Activated CD8-positive, alpha-beta T cell treated with anti-CD3 and anti-CD28 coated beads, Interleukin-2, amount 10 ng/mL, durations not matched to agents 7 days and 5 days (primary cell): ENCODE results near the gene PYGO2. TPM values are rescaled to one million over a fixed set of nuclear protein-coding genes. Genes with fewer than 3 reads are reported as not detected.

Source experiments
- ATAC-seq: fragments of 150-1000 bp; cut with Tn5 transposase; one replicate; pipeline ENCODE4 v1.10.0; 2021; ENCODE audit warnings: moderate library complexity
- CTCF ChIA-PET: fragments of 350-600 bp; sonication (Branson Sonifier 250); formaldehyde crosslinking; loops from one replicate; lab custom pipeline; 2021; ENCODE audit warnings: antibody characterized with exemption; lab: Charles Lee
- POLR2A ChIA-PET: fragments of 350-600 bp; sonication (Branson Sonifier 250); formaldehyde crosslinking; loops from one replicate; lab custom pipeline; 2021; ENCODE audit warnings: antibody characterized with exemption; lab: Charles Lee
- DNase-seq: peaks from one replicate; pipeline ENCODE4 v3.0.0-alpha.2; 2020
- H3K27ac Mint-ChIP-seq: one replicate; pipeline ENCODE4 v1.8.0; 2021; ENCODE audit warnings: mild to moderate bottlenecking, mixed read lengths
- H3K27me3 Mint-ChIP-seq: one replicate; pipeline ENCODE4 v1.8.0; 2021; ENCODE audit warnings: low read depth, mixed read lengths
- H3K36me3 Mint-ChIP-seq: one replicate; pipeline ENCODE4 v1.8.0; 2021; ENCODE audit warnings: low read depth, mixed read lengths
- H3K4me1 Mint-ChIP-seq: one replicate; pipeline ENCODE4 v1.8.0; 2021; ENCODE audit warnings: low read depth, mixed read lengths
- H3K4me3 Mint-ChIP-seq: one replicate; pipeline ENCODE4 v1.8.0; 2021; ENCODE audit warnings: mild to moderate bottlenecking, mixed read lengths
- H3K9me3 Mint-ChIP-seq: one replicate; pipeline ENCODE4 v1.8.0; 2022; ENCODE audit warnings: mixed read lengths; ENCODE audit not compliant: insufficient read depth
- total RNA-seq, 2 experiments: library from RNA; stranded (reverse); gene quantifications; one replicate each; pipeline ENCODE4 v1.2.3, GENCODE V29; 2021

PYGO2 gene
- total RNA-seq, 2 experiments from 2014 or later, result 40.2 to 43.9 TPM

GRCh38 chr1:154960446-154961136 is 991 bp downstream of the PYGO2 start:
- peak overlapping the region; percentile 87 for H3K27ac Mint-ChIP-seq
- DNase-seq (no peak), ATAC-seq (no peak)
- H3K4me3 Mint-ChIP-seq, result peak overlapping the region; percentile 94
- H3K36me3 Mint-ChIP-seq, result peaks cover 51% of the 10 kb centered on the region
- H3K4me1 Mint-ChIP-seq, result peaks cover 54% of the 10 kb centered on the region
- ChIA-PET CTCF (interaction anchor here (0.7 to 4.0 kb wide), 13 partner anchors 9 to 401 kb away, joined by 3 to 22 read pairs (median 6); partner anchors contain the start of genes ADAM15, CKS1B and SHC1), POLR2A (interaction anchor here (0.8 to 4.9 kb wide), 9 partner anchors 9 to 39 kb away, joined by 3 to 31 read pairs (median 6); partner anchors contain the start of genes CKS1B, FLAD1, PMVK and SHC1)
- no peaks in the 10 kb centered on the region for H3K9me3 Mint-ChIP-seq
- no peaks in the 10 kb centered on the region for H3K27me3 Mint-ChIP-seq

DNA sequence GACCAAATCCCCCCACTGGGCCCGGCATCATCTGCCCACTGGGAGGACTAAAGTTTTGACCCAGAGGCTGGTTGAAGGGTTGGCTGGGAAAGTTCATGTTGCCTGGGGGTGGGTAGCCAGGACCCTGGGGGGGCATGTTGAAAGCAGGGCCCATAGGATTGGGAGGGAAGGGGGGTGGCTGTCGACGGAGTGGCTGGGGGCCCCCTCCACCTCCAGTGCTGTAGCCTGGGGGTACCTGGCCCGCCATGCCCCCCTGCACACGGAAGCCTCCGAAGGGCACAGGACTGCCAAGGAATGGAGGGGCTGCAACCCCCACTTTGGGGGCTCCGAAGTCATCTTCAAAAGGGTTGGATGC is 2.2 kb downstream of the PYGO2 start:
- ChIA-PET CTCF (interaction anchor here (0.6 to 0.7 kb wide), 2 partner anchors 29 to 214 kb away, joined by 3 to 4 read pairs; partner anchors contain the start of gene KRTCAP2), POLR2A (interaction anchor here (4.9 kb wide), 1 partner anchor 15 kb away, joined by 31 read pairs; the partner anchor contains the start of gene CKS1B)
- H3K4me3 Mint-ChIP-seq, result peak overlapping the region; percentile 43
- no peak for ATAC-seq
- peaks cover 65% of the 10 kb centered on the region for H3K4me1 Mint-ChIP-seq
- no peak for DNase-seq
- H3K9me3 Mint-ChIP-seq, result no peaks in the 10 kb centered on the region
- no peaks in the 10 kb centered on the region for H3K27me3 Mint-ChIP-seq
- peaks cover 44% of the 10 kb centered on the region for H3K36me3 Mint-ChIP-seq
- no peak overlapping the region for H3K27ac Mint-ChIP-seq

DNA sequence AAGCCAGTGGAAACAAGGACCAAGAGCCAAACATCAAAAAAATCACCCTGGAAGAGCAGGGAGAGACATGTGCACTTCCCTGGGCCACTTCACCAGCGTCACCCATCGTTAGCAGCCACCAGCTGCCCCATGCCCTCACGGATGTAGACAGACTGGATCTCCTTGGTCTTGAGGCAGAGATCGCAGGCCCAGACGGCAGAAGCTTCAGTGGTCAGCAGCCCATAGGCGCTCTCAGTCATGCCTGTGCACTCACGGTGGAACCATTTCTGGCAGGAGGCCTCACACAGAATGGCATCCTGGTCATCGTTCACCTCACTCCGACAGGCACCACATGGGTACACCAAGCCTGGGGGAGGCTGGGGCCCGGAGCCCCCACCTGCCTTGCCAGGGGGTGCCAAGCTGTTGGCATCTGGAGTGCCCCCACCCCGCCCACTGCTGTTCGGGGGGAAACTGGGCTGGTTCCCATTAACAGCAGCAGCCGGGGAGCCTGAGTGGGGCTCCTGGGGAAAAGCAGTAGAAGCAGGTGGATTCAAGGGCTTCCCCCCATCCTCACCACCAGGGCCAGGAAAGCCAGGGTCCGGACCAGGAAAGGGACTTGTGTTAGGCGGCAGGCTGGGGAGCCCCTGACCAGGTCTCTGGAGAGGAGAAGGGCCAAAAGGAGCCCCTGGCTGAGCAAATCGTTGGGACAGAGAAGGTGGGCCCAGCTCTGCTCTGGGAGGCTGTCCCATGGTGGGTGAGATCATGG is 2.7 kb downstream of the PYGO2 start:
- Mint-ChIP-seq H3K27me3 (no peaks in the 10 kb centered on the region), H3K27ac (peak overlapping the region; percentile 12), H3K4me3 (no peak overlapping the region), H3K4me1 (peaks cover 69% of the 10 kb centered on the region), H3K36me3 (peaks cover 40% of the 10 kb centered on the region), H3K9me3 (no peaks in the 10 kb centered on the region)
- ATAC-seq (no peak), DNase-seq (no peak)
- ChIA-PET CTCF (interaction anchor here (0.6 kb wide), 1 partner anchor 214 kb away, joined by 4 read pairs; the partner anchor contains the start of gene KRTCAP2), POLR2A (interaction anchor here (0.7 to 4.9 kb wide), 2 partner anchors 15 to 101 kb away, joined by 3 to 31 read pairs; partner anchors contain the start of gene CKS1B)

- POLR2A ChIA-PET, result interaction anchor here (0.7 to 4.9 kb wide), 2 partner anchors 16 to 102 kb away, joined by 3 to 31 read pairs; partner anchors contain the start of gene CKS1B
- Mint-ChIP-seq H3K9me3 (no peaks in the 10 kb centered on the region), H3K36me3 (peaks cover 36% of the 10 kb centered on the region), H3K4me3 (no peak overlapping the region), H3K27me3 (no peaks in the 10 kb centered on the region), H3K27ac (peak overlapping the region; percentile 24), H3K4me1 (peaks cover 70% of the 10 kb centered on the region)
- ATAC-seq (no peak), DNase-seq (no peak)
- CTCF ChIA-PET, result no interaction called here
Measured at GRCh38 chr1:154958036-154958435, 3.5 kb downstream of the PYGO2 start.

DNA sequence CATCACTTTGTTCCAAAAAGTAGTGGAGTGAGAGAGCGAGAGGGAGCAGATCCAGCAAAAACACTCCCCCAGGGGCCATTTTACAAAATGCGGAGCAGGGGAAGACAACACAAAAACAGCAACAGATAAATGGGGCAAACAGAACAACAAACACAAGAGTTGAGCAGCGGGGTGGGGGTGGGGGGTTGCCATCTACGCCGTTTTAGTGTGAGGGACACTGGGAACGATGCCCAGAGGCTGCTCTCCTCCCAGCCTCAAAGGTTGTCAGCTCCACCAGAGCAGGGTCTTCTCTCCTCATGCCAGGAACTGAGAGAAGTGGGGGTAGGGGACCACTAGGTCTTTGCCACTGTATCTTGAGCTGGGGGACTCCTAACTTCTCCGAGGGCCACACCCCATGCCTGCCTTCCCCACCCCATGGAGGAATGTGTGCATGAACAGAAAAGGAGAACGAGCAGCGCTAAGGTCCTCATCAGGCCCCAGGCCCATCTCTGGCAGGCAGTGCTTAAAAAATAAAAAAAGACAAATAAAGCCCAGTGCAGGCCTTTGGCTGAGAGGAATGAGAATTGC is 4.4 kb downstream of the PYGO2 start:
- H3K36me3 Mint-ChIP-seq, result peaks cover 37% of the 10 kb centered on the region

GRCh38 chr1:154956544-154956941 is 5.0 kb downstream of the PYGO2 start:
- Mint-ChIP-seq H3K27ac (peak overlapping the region; percentile 96), H3K9me3 (no peaks in the 10 kb centered on the region), H3K4me3 (peak overlapping the region; percentile 91), H3K27me3 (no peaks in the 10 kb centered on the region), H3K4me1 (peaks cover 75% of the 10 kb centered on the region), H3K36me3 (peaks cover 38% of the 10 kb centered on the region)
- CTCF ChIA-PET, result interaction anchor here (1.1 to 6.1 kb wide), 8 partner anchors 19 to 196 kb away, joined by 3 to 51 read pairs (median 6); partner anchors contain the start of genes ADAM15, CKS1B and LENEP
- ATAC-seq (no peak), DNase-seq (no peak)
- POLR2A ChIA-PET, result interaction anchor here (1.1 to 6.2 kb wide), 8 partner anchors 9 to 211 kb away, joined by 3 to 77 read pairs (median 10); partner anchors contain the start of genes ADAM15, CKS1B, PMVK and SHC1

More for the DNA sequence above, 4.4 kb downstream of the PYGO2 start:
- DNase-seq, result no peak
- H3K4me3 Mint-ChIP-seq, result no peak overlapping the region
- peak overlapping the region; percentile 96 for H3K27ac Mint-ChIP-seq
- no peaks in the 10 kb centered on the region for H3K27me3 Mint-ChIP-seq
- CTCF ChIA-PET, result interaction anchor here (6.1 kb wide), 1 partner anchor 43 kb away, joined by 51 read pairs; no protein-coding TSS in a partner anchor
- H3K9me3 Mint-ChIP-seq, result no peaks in the 10 kb centered on the region
- no peak for ATAC-seq
- POLR2A ChIA-PET, result interaction anchor here (2.8 to 3.6 kb wide), 3 partner anchors 9 to 17 kb away, joined by 15 to 23 read pairs (median 23); partner anchors contain the start of genes CKS1B and SHC1
- H3K4me1 Mint-ChIP-seq, result peaks cover 70% of the 10 kb centered on the region

DNA sequence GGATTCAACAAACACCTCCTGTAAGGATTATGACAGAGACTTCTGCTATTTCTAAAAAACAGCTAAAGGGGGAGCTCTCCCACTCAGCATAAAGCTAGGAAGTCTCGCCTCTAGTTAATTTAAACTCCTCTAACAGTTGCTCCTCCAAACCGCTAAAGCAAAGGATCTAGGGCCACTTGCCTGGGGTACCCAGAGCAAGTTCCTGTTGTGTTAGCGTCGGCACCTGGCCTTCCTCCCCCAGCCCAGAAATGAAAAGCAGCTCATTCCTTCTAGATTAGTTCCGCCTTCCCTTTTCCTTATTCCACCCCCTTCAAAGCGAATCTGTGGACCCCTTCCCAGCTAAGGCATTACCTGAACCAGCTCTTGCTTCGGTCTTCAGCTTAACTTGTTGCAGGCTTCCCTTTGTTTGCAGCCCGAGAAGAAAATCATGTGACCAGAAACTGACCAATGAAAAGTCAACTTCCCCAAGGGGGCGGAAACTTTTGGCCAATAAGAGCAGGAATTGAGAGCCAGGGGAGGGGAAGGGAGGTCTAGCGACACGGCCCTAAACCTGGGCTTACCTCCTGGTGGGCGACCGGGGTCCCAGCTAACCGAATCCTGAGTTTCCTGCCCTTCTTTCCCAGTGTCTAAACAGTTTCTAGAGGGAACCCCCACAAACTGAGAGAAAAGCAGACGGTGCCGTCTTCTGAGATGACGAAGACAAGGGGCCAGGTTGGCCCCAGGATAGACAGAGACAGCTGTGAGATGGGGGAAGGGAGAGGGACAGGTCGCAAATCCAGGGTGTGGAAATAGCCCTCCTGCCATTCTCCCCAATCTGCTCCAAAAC is 5.7 kb downstream of the PYGO2 start, which contains the start of gene PBXIP1:
Gene PBXIP1 (minus strand): TSS at position 382 of the 826 bp plus-strand sequence. CDS start 2,378 bp downstream, outside the sequence.
- Mint-ChIP-seq H3K27ac (peak within 1 kb of the TSS; percentile 96), H3K4me3 (peak within 1 kb of the TSS; percentile 91), H3K27me3 (no peaks in the 10 kb centered on the region), H3K4me1 (peaks cover 80% of the 10 kb centered on the region), H3K9me3 (no peaks in the 10 kb centered on the region), H3K36me3 (peaks cover 36% of the 10 kb centered on the region)
- DNase-seq (peak; percentile 91), ATAC-seq (peak; percentile 47)
- POLR2A ChIA-PET, result interaction anchor here (1.0 to 6.2 kb wide), 13 partner anchors 10 to 346 kb away, joined by 3 to 77 read pairs (median 6); partner anchors contain the start of genes ADAM15, CKS1B, FLAD1 and PMVK
- CTCF ChIA-PET, result interaction anchor here (0.7 to 6.1 kb wide), 21 partner anchors 13 to 396 kb away, joined by 3 to 51 read pairs (median 5); partner anchors contain the start of genes ADAM15, CKS1B, LENEP and SHC1

- POLR2A ChIA-PET, result interaction anchor here (0.7 to 6.2 kb wide), 14 partner anchors 11 to 346 kb away, joined by 3 to 77 read pairs (median 6); partner anchors contain the start of genes ADAM15, CKS1B, FLAD1 and PMVK
- DNase-seq (peak; percentile 96), ATAC-seq (peak; percentile 86)
- peak overlapping the region; percentile 91 for H3K4me3 Mint-ChIP-seq
- CTCF ChIA-PET, result interaction anchor here (0.6 to 6.1 kb wide), 23 partner anchors 9 to 396 kb away, joined by 3 to 51 read pairs (median 4); partner anchors contain the start of genes ADAM15, CKS1B, LENEP and SHC1
- H3K27ac Mint-ChIP-seq, result peak overlapping the region; percentile 96
- peaks cover 79% of the 10 kb centered on the region for H3K4me1 Mint-ChIP-seq
- H3K27me3 Mint-ChIP-seq, result no peaks in the 10 kb centered on the region
- peaks cover 37% of the 10 kb centered on the region for H3K36me3 Mint-ChIP-seq
- no peaks in the 10 kb centered on the region for H3K9me3 Mint-ChIP-seq
Measured at GRCh38 chr1:154955039-154955717, 6.4 kb downstream of the PYGO2 start.

- no peak for ATAC-seq
- POLR2A ChIA-PET, result interaction anchor here (0.7 to 6.2 kb wide), 9 partner anchors 11 to 110 kb away, joined by 3 to 77 read pairs (median 11); partner anchors contain the start of genes CKS1B, FLAD1, PMVK and SHC1
- CTCF ChIA-PET, result interaction anchor here (0.6 to 6.1 kb wide), 13 partner anchors 10 to 395 kb away, joined by 3 to 51 read pairs (median 5); partner anchors contain the start of genes ADAM15, CKS1B and SHC1
- no peak for DNase-seq
- H3K36me3 Mint-ChIP-seq, result peaks cover 34% of the 10 kb centered on the region
- no peaks in the 10 kb centered on the region for H3K9me3 Mint-ChIP-seq
- peaks cover 75% of the 10 kb centered on the region for H3K4me1 Mint-ChIP-seq
- H3K27ac Mint-ChIP-seq, result peak overlapping the region; percentile 96
- no peaks in the 10 kb centered on the region for H3K27me3 Mint-ChIP-seq
- H3K4me3 Mint-ChIP-seq, result peak overlapping the region; percentile 91
Measured at GRCh38 chr1:154954541-154954940, 7.0 kb downstream of the PYGO2 start.
